GM20431 (cell line): ENCODE data around the gene KDF1.

Experiments
- in situ Hi-C: fragments of 300-500 bp; cut with MseI, MboI; formaldehyde crosslinking; loops from one replicate; pipeline ENCODE4 v1.15.0; 2020; ENCODE audit warnings: low sequenced_read_pairs; ENCODE audit not compliant: unreplicated experiment

The KDF1 gene

GRCh38 chr1:26922431-26922729 lies 37.9 kb downstream of the KDF1 start:
- in situ Hi-C loops = no loop called here

DNA sequence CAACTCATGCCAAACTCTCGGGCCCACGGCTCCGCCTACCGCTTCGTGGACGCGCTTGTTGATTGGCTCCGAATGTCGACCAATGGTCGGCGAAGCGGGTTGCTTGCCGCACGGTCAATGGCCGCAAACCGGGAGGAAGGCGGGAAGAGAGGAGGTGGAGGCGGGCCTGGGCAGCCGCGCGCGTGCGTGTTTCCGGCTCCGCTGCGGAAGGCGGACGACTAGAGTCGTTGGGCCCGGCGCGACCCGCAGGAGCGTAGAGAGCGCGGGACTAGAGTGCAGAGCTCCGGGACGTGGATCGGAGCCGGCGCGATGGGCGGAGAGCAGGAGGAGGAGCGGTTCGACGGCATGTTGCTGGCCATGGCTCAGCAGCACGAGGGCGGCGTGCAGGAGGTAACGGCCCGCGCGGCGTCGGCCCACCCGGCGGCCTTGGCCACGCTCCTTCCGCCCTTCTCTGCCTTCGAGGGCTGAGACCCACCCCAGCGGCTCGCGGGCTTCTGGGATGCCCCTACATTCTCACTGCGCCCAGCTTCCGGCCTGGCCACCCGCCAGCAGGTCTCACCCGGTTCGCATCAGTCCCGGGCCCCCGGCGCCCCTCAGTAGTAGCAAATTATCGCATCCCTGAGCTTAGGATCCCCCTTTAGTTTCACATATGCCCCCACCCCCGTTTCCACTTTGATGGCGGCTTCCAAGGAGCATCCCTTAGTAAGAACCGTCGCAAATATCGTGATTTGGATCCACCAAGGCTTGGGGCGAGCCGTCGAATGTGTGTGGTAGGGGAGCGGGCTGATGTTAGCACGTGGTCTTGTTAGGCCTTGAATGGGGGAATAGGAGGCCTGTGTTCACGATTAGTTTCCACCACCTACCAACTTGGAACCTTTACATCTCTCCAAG lies 38.5 kb downstream of the KDF1 start, which contains the start of gene NUDC:
Gene NUDC (plus strand): TSS at position 204 of the 891 bp plus-strand sequence. CDS start 106 bp downstream, at position 310.
- in situ Hi-C loops = no loop called here

GRCh38 chr1:26921126-26921539 lies 39.1 kb downstream of the KDF1 start:
- in situ Hi-C loops = no loop called here

GRCh38 chr1:26915204-26915842 lies 44.9 kb downstream of the KDF1 start:
- in situ Hi-C loops = no loop called here

GRCh38 chr1:26913754-26914619 lies 46.3 kb downstream of the KDF1 start, which contains the start of gene NR0B2:
Gene NR0B2, minus strand, starts transcription at chr1:26913975. Its CDS starts 35 bp downstream, at chr1:26913940.
- in situ Hi-C loops = no loop called here

- in situ Hi-C loops = no loop called here
Measured at GRCh38 chr1:26913389-26913753, 46.9 kb downstream of the KDF1 start.

GRCh38 chr1:26912147-26912490 lies 48.1 kb downstream of the KDF1 start:
- in situ Hi-C loops = no loop called here

DNA sequence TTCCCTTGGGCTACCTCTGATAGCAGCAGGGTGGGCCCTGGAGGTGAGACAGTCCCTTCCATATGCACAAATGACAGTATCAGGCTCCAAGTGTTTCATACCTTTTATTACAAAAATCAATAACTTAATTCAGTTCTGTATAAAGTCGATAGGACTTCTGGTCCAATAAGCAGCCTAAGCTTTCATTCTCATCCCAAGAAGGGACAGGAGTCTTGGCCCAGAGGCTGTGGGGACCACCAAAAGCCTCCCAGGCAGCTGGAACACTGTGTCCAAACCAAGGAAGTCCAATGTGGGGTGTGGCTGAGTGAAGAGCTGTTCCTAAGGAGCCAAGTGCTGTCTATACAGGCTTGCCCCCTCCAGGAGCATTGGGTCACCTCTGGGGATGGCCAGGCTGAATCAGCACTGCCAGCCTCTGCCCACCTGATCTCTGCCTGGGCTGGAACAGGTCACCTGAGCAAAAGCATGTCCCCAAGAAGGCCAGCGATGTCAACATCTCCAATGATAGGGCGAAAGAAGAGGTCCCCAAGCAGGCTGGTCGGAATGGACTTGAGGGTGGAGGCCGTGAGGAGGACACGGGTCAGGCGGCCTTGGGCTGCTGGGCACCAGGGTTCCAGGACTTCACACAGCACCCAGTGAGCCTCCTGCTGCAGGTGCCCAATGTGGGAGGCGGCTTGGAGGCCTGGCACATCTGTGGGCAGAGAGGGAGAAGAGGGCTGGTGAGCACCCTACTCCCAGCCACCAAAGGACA lies 48.7 kb downstream of the KDF1 start:
- in situ Hi-C loops = no loop called here

DNA sequence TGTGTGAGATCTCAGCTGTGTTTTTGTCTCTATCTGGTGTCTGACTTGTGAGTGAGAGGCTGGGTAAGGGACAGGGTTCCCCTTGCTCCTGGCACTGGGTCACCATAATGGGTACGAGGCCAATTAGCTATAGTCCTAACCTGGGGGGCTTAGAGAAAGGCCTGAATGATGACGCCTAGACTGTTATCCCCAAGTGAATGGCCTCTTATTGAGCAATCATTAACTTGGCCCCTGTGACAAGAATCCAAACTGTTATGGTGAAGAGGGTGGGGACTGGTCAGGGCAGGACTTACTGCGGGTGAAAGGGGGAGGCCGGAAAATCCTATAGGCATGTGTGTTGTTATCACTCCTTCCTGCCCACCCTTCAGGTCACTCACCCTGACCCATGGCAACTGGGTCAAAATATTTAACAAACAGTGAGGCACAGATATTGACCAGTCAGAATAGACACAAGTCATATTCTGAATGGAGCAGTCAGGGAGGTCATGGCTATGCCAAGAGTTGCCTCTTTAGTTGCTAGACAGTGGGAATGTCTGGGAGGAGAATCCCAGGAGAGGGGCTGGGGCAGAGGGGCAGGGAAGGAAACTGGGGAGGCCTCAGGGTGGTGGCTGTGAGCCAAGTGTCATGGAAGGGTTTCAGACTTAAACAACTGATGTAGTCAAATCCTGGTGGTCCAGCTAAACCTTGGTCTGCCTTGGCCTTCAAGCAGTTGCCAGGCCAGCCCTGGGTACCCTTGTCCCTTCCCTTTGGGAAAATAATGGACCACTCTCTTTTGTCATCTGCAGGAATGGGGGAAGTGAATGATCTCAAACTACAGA lies 49.7 kb downstream of the KDF1 start:
- in situ Hi-C loops = no loop called here

DNA sequence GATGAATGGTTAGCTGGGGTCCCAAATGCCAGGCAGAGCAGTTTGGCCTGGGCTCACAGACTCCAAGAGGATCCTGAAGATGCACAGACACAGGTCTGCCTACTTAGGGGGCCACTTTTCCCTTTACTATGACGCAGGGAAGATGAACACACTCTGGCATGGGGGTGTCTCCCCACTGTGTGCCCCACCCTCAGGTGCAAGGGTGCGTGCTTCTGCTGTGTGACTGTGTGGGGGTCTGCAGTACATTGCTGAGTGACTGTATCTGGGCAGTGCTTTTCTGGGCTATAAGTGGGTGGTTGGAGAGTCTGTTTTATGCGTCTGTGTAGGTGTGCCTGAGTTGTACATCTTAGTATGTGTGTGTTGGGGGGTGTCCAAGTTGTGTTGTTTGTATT lies 50.3 kb downstream of the KDF1 start:
- in situ Hi-C loops = no loop called here

GRCh38 chr1:26907071-26907917 lies 53.0 kb downstream of the KDF1 start:
- in situ Hi-C loops = no loop called here

DNA sequence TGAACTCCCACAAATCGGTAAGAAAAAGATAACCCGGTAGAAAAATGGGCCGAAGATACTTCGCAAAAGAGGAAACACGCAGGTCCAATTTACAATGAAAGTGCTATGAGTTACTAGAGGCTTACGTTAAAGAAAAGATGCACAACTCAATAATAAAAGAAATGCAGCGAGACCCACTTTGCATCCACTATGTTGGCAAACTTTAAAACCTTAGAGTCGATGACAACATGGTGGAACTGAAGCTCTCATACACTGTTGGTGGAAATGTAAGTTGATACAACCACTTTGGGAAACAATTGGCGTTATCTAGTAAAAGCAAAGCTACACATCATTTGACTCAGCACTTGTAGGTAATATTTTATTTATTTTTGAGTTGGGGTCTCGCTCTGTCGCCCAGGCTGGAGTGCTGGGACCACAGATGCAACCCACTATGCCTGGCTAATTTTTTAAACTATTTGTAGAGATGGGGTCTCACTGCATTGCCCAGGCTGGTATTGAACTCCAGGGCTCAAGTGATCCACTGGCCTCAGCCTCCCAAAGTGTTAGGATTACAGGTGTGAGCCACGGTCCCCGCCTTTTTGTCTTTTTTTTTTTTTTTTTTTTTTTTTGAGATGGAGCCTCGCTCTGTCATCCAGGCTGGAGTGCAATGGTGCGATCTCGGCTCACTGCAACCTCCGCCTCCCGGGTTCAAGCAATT lies 59.3 kb downstream of the KDF1 start:
- in situ Hi-C loops = no loop called here

DNA sequence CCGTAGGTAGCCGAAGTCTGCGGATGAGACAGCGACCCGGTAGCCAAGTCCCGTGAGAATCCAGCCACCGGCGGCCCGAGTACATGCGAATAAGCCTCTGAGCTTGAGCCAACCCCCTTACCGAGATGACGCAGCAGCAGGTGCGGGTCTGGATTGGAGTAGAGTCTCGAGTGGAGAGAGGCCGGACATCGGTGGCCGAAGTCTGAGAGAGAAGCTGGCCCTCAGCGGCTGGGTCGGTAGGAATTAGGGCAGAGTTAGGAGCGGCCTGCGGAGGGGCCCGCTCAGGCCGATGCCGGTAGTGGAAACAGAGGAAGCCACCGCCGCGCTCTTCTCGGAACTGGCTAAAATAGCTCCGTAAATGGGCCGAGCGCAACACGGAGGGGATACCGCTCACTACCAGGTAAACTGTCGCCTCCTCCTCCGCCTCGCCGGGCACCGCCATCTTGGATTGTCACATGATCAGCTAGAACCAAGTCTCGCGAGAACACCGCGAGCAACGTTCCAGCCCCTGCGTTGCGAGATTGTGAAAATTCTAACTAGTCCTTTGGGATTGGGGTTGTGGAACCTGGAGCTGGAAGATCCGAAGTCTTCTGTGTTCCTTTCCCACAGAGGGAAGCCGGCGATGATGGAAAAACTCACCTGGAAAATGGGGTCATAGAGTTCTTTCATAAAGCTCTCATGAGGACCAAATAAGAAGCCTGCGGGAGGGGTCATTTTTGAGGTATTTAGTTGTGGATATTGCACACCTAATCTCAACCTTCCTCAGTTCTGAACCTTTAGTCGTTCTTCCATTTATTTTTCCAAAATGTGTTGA lies 60.1 kb downstream of the KDF1 start, which contains the start of gene GPATCH3:
Gene GPATCH3 (minus strand): TSS at position 467 of the 814 bp plus-strand sequence. CDS start 25 bp downstream, at position 442.
- in situ Hi-C loops = no loop called here
